ENCODE results near the gene TMEM182.

Gene TMEM182

GRCh38 chr2:102761763-102762162, at the start of gene TMEM182:
TSS of gene TMEM182 (plus strand) at chr2:102762031. CDS start at chr2:102762218, 187 bp downstream.
- no peak for DNase-seq

- no peak for DNase-seq
These were observed 44.4 kb upstream of the TMEM182 start for GRCh38 chr2:102717308-102718018.

- no peak for DNase-seq
These were observed 43.2 kb upstream of the TMEM182 start for GRCh38 chr2:102718387-102719316.

GRCh38 chr2:102724016-102724490, 37.8 kb upstream of the TMEM182 start:
- no peak for DNase-seq

- no peak for DNase-seq
These were observed 37.3 kb upstream of the TMEM182 start for GRCh38 chr2:102724553-102724952.

GRCh38 chr2:102726128-102727087, 35.4 kb upstream of the TMEM182 start:
- DNase-seq: no peak

GRCh38 chr2:102735416-102736109, 26.3 kb upstream of the TMEM182 start:
- peak; percentile 21 for DNase-seq

- DNase-seq: no peak
These were observed 25.8 kb upstream of the TMEM182 start for GRCh38 chr2:102736110-102736409.

GRCh38 chr2:102736410-102737409, 25.1 kb upstream of the TMEM182 start:
- peak; percentile 7 for DNase-seq

- DNase-seq: no peak
These were observed 24.4 kb upstream of the TMEM182 start for GRCh38 chr2:102737431-102737830.

- no peak for DNase-seq
These were observed 18.6 kb upstream of the TMEM182 start for GRCh38 chr2:102743259-102743658.

- no peak for DNase-seq
These were observed 13.7 kb upstream of the TMEM182 start for GRCh38 chr2:102748107-102748506.

- no peak for DNase-seq
These were observed 11.9 kb upstream of the TMEM182 start for GRCh38 chr2:102749938-102750337.

GRCh38 chr2:102753563-102754159, 8.2 kb upstream of the TMEM182 start:
- peak; percentile 5 for DNase-seq

GRCh38 chr2:102754456-102755145, 7.2 kb upstream of the TMEM182 start:
- DNase-seq: no peak

- DNase-seq: no peak
These were observed 6.5 kb upstream of the TMEM182 start for GRCh38 chr2:102755284-102755683.

GRCh38 chr2:102758439-102758838, 3.4 kb upstream of the TMEM182 start:
- DNase-seq: no peak

- no peak for DNase-seq
These were observed 2.3 kb downstream of the TMEM182 start for GRCh38 chr2:102764083-102764482.

GRCh38 chr2:102765061-102765460, 3.2 kb downstream of the TMEM182 start:
- no peak for DNase-seq

GRCh38 chr2:102768253-102768652, 6.4 kb downstream of the TMEM182 start:
- DNase-seq: no peak

Measured in NCI-H2107 (cell line).